ENCODE results near the gene ANK2.

ANK2 gene

GRCh38 chr4:113020966-113021365 lies 28.5 kb upstream of the ANK2 start:
- no peak for TF ChIP-seq CTCF (IDR thresholded peaks at IDR 0.05; ENCODE audit: low read depth, low read length)
- no peak for DNase-seq (ENCODE audit: low read depth, low spot score)
- in situ Hi-C loops (cut with HindIII; ENCODE audit: low sequenced_read_pairs): no loop called here
- no peak overlapping the region for H3K4me3 ChIP-seq (ENCODE audit: low read depth, low read length)

- TF ChIP-seq CTCF (IDR thresholded peaks at IDR 0.05; ENCODE audit: low read depth, low read length): no peak
- in situ Hi-C loops (cut with HindIII; ENCODE audit: low sequenced_read_pairs): no loop called here
- no peak for DNase-seq (ENCODE audit: low read depth, low spot score)
- H3K4me3 ChIP-seq (ENCODE audit: low read depth, low read length): no peak overlapping the region
Observed at GRCh38 chr4:113024388-113024787, 25.1 kb upstream of the ANK2 start.

GRCh38 chr4:113025416-113025815 lies 24.0 kb upstream of the ANK2 start:
- no peak for DNase-seq (ENCODE audit: low read depth, low spot score)
- no peak overlapping the region for H3K4me3 ChIP-seq (ENCODE audit: low read depth, low read length)
- no peak for TF ChIP-seq CTCF (IDR thresholded peaks at IDR 0.05; ENCODE audit: low read depth, low read length)
- in situ Hi-C loops (cut with HindIII; ENCODE audit: low sequenced_read_pairs): no loop called here

GRCh38 chr4:113026556-113026955 lies 22.9 kb upstream of the ANK2 start:
- in situ Hi-C loops (cut with HindIII; ENCODE audit: low sequenced_read_pairs): no loop called here
- H3K4me3 ChIP-seq (ENCODE audit: low read depth, low read length): no peak overlapping the region
- peak; percentile 22 for DNase-seq (ENCODE audit: low read depth, low spot score)
- TF ChIP-seq CTCF (IDR thresholded peaks at IDR 0.05; ENCODE audit: low read depth, low read length): no peak

- no peak overlapping the region for H3K4me3 ChIP-seq (ENCODE audit: low read depth, low read length)
- TF ChIP-seq CTCF (IDR thresholded peaks at IDR 0.05; ENCODE audit: low read depth, low read length): no peak
- in situ Hi-C loops (cut with HindIII; ENCODE audit: low sequenced_read_pairs): no loop called here
- no peak for DNase-seq (ENCODE audit: low read depth, low spot score)
Observed at GRCh38 chr4:113028074-113028473, 21.4 kb upstream of the ANK2 start.

GRCh38 chr4:113031212-113031611 lies 18.2 kb upstream of the ANK2 start:
- DNase-seq (ENCODE audit: low read depth, low spot score): no peak
- TF ChIP-seq CTCF (IDR thresholded peaks at IDR 0.05; ENCODE audit: low read depth, low read length): no peak
- in situ Hi-C loops (cut with HindIII; ENCODE audit: low sequenced_read_pairs): no loop called here
- no peak overlapping the region for H3K4me3 ChIP-seq (ENCODE audit: low read depth, low read length)

- in situ Hi-C loops (cut with HindIII; ENCODE audit: low sequenced_read_pairs): no loop called here
- TF ChIP-seq CTCF (IDR thresholded peaks at IDR 0.05; ENCODE audit: low read depth, low read length): no peak
- H3K4me3 ChIP-seq (ENCODE audit: low read depth, low read length): no peak overlapping the region
- no peak for DNase-seq (ENCODE audit: low read depth, low spot score)
Observed at GRCh38 chr4:113040793-113041192, 8.7 kb upstream of the ANK2 start.
